Amniotic epithelial cell (primary cell): ENCODE results near the gene RUSF1.

Experiments
- DNase-seq: peaks from one replicate; pipeline ENCODE4 v3.0.0-alpha.2; 2010; ENCODE audit warnings: low read depth

The RUSF1 gene

GRCh38 chr16:31471241-31471874 is 36.8 kb downstream of the RUSF1 start:
- DNase-seq: no peak

GRCh38 chr16:31470615-31471014 is 37.6 kb downstream of the RUSF1 start:
- DNase-seq: no peak

- DNase-seq: no peak
Observed at GRCh38 chr16:31467858-31468257, 40.3 kb downstream of the RUSF1 start.

GRCh38 chr16:31467151-31467773 is 40.9 kb downstream of the RUSF1 start:
- DNase-seq: no peak

- no peak for DNase-seq
Observed at GRCh38 chr16:31466381-31466841, 41.8 kb downstream of the RUSF1 start.

- no peak for DNase-seq
Observed at GRCh38 chr16:31465788-31466370, 42.3 kb downstream of the RUSF1 start.

GRCh38 chr16:31464781-31465260 is 43.4 kb downstream of the RUSF1 start:
- DNase-seq: no peak

- DNase-seq: no peak
Observed at GRCh38 chr16:31464348-31464769, 43.8 kb downstream of the RUSF1 start.

- DNase-seq: no peak
Observed at GRCh38 chr16:31461921-31462804, 46.0 kb downstream of the RUSF1 start.

- DNase-seq: no peak
Observed at GRCh38 chr16:31461201-31461920, 46.8 kb downstream of the RUSF1 start.

GRCh38 chr16:31460582-31461002 is 47.6 kb downstream of the RUSF1 start:
- peak; percentile 59 for DNase-seq

- DNase-seq: peak; percentile 99
Observed at GRCh38 chr16:31459687-31460581, 48.3 kb downstream of the RUSF1 start.

- DNase-seq: peak; percentile 98
Observed at GRCh38 chr16:31458844-31459686, 49.1 kb downstream of the RUSF1 start, which contains the start of gene ARMC5. ARMC5 (plus strand) TSS chr16:31459501; CDS start chr16:31459525, 24 bp downstream.

- peak; percentile 31 for DNase-seq
Observed at GRCh38 chr16:31458073-31458843, 49.9 kb downstream of the RUSF1 start.

- no peak for DNase-seq
Observed at GRCh38 chr16:31456988-31457360, 51.2 kb downstream of the RUSF1 start.

- DNase-seq: no peak
Observed at GRCh38 chr16:31455601-31456314, 52.4 kb downstream of the RUSF1 start.

GRCh38 chr16:31453255-31454204 is 54.7 kb downstream of the RUSF1 start:
- peak; percentile 41 for DNase-seq
